Choroid plexus epithelial cell (primary cell): ENCODE data around the gene ADCY2.

ENCODE experiments used
- DNase-seq: peaks from one replicate; pipeline ENCODE4 v3.0.0-alpha.2; 2010; ENCODE audit warnings: low read depth
- H3K4me3 ChIP-seq: 2 replicates; pipeline ENCODE4 v1.5.1; 2011; ENCODE audit warnings: low read depth, mild to moderate bottlenecking, control low read depth, low read length, moderate library complexity
- TF ChIP-seq, protein P1 (sequence below): conservative IDR thresholded peaks from 2 replicates; pipeline ENCODE4 v1.5.1; 2011; ENCODE audit warnings: low read depth, mild to moderate bottlenecking, control low read depth, inconsistent platforms, low read length, moderate library complexity

Gene ADCY2

GRCh38 chr5:7878381-7878873, 482.5 kb downstream of the ADCY2 start:
- TF ChIP-seq, protein P1, sequence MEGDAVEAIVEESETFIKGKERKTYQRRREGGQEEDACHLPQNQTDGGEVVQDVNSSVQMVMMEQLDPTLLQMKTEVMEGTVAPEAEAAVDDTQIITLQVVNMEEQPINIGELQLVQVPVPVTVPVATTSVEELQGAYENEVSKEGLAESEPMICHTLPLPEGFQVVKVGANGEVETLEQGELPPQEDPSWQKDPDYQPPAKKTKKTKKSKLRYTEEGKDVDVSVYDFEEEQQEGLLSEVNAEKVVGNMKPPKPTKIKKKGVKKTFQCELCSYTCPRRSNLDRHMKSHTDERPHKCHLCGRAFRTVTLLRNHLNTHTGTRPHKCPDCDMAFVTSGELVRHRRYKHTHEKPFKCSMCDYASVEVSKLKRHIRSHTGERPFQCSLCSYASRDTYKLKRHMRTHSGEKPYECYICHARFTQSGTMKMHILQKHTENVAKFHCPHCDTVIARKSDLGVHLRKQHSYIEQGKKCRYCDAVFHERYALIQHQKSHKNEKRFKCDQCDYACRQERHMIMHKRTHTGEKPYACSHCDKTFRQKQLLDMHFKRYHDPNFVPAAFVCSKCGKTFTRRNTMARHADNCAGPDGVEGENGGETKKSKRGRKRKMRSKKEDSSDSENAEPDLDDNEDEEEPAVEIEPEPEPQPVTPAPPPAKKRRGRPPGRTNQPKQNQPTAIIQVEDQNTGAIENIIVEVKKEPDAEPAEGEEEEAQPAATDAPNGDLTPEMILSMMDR, result no peak
- DNase-seq, result peak; percentile 72

More at GRCh38 chr5:7878381-7878873, 482.5 kb downstream of the ADCY2 start:
- H3K4me3 ChIP-seq, result no peak overlapping the region
